SKM-1 treated with dmso at 0.1 percent for 144 hours (cell line): ENCODE results near the gene AFMID.
A peak's percentile ranks its signal among the peaks of the same experiment; 100 is the strongest.

Experiments used
- DNase-seq: peaks from one replicate; lab custom pipeline; 2025; ENCODE audit not compliant: unreplicated experiment; lab: John Stamatoyannopoulos, UW

AFMID gene

DNA sequence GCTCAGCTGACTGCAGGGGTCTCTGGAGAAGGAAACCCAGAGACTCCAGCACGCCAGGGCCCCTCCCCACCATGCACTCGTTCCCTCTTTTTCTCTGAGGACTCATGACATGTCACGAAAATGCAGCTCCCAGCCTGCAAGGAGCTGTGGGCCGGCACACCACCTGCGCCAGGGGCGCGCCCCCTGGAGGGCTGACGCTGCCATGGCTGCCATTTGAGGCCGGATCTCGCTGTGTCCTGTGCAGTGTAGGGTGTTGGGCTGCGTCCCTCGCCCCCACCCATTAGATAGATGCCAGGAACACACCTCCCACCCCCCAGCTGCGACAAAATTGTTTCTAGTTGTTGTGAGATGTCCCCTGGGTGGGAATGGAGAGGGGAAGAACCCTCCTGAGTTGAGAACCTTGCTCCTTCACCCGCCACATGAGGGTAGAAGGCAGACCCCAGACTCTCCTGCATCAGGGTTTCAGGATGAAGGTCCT is 10.6 kb upstream of the AFMID start:
- peak; percentile 29 for DNase-seq

GRCh38 chr17:78179372-78179771 is 7.8 kb upstream of the AFMID start:
- no peak for DNase-seq

DNA sequence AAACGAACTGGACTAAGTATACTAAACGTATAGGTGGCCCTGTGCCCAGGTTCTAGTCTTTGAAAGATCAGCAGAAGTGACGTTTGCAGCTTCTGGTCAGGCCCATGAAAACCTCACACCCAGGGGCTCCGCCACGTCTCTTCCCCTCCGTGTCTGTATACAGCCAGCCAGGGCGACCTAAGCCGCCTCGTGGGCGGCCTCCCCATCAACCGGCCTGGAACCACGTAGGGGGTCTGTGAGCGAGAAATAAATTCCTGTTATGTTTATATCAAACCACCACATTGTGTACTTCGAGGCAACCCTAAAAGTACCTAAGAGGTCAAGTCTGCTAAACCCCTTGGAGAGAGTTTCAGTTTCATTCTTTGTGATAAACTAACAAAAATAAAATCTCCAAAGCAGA is 7.1 kb upstream of the AFMID start:
- no peak for DNase-seq

- DNase-seq, result no peak
Measured at GRCh38 chr17:78180508-78180907, 6.7 kb upstream of the AFMID start.

- DNase-seq, result no peak
Measured at GRCh38 chr17:78182504-78182903, 4.7 kb upstream of the AFMID start.

DNA sequence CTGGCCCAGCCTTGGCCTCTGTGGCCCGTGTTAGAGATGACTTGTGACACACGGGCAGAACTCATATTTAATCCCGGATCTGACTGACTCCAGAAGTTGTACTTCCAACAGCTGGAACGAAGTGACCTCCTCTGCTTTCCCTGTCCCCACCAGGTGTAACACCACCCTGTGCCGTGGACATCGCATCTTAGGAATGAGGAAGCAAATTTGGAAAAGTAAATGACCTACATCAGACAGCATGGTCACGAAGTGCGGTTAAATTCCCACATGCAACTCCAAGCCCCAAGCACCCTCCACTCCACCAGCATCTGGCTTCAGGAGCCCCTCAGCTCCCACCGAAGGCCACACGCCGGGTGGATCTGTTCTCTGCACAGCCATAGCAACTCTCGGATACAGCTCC is 3.2 kb upstream of the AFMID start:
- no peak for DNase-seq

- DNase-seq, result no peak
Measured at GRCh38 chr17:78184351-78184750, 2.8 kb upstream of the AFMID start.

GRCh38 chr17:78184868-78185267 is 2.3 kb upstream of the AFMID start:
- no peak for DNase-seq

DNA sequence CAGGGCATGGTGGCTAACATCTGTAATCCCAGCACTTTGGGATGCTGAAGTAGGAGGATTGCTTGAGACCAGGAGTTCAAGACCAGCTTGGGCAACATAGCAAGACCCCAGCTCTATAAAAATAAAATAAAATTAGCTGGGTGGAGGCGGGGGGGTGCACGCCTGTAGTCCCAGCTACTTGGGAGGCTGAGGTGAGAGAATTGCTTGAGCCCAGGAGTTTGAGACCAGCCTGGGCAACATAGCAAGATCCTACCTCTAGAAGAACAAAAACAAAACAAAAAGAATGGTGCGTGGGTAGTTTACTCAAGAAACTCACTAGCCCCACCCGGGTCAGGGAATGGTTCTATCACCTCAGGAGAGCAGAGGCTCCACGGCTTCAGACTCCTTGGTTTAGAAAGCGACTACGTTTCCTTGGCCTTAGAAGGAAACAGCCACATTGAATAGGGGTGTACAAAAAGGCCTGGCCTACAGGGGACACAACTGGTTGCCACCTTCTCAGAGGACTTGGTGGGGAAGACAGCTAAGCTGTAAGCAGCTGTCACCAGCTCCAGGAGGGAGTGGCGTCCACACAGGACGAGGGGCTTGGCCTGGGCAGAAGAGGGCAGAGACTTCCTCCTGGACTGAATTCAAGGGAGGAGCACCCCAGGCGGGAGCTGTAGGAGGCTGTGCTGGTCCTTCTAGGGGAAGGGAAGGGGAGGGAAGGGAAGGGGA is 1.0 kb upstream of the AFMID start:
- DNase-seq, result peak; percentile 23

DNA sequence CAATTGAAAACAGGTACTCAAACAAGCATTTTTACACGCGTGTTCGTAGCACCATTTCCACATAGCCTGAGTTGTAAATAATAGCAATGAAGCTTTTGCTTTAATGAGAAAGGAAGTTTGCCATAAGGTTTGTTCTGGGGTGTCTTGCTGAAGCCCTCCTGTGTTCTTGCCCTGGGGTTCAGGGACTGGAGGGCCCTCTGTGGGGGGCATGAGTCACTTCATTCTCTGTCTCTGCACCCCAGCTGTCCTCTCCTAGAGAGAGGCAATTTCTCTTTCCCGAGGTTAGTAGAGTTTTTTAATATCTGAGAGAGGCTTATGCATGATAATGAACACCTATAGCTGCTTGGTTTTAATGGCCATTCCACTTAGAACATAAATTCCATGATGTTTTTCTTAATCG is 9.6 kb downstream of the AFMID start:
- DNase-seq, result no peak

GRCh38 chr17:78197147-78197832 is 10.1 kb downstream of the AFMID start:
- DNase-seq, result no peak

GRCh38 chr17:78200451-78200850 is 13.3 kb downstream of the AFMID start:
- DNase-seq, result no peak

DNA sequence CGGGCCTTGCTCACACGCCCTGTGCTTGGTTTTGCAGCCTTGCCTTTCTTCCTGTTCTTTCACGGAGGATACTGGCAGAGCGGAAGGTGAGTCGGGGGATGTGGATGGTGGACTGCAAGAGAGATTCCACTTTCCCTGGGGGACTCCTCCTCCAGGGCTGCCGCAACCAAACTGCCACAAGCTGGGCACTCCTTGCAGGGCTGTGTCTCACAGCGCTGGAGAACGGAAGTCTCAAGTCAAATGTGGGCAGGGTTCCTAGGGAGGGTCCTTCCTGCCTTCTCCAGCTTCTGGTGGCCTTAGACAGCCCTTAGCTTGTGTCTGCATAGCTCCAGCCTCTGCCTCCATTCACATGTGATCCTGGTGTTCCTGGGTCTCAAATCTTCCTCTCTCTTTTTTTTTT is 15.5 kb downstream of the AFMID start:
- DNase-seq, result no peak

- no peak for DNase-seq
Measured at GRCh38 chr17:78204387-78205123, 17.4 kb downstream of the AFMID start.

GRCh38 chr17:78205124-78205775 is 18.1 kb downstream of the AFMID start:
- DNase-seq, result no peak

GRCh38 chr17:78206298-78206697 is 19.1 kb downstream of the AFMID start:
- DNase-seq, result no peak

- DNase-seq, result no peak
Measured at GRCh38 chr17:78208486-78208885, 21.3 kb downstream of the AFMID start.

DNA sequence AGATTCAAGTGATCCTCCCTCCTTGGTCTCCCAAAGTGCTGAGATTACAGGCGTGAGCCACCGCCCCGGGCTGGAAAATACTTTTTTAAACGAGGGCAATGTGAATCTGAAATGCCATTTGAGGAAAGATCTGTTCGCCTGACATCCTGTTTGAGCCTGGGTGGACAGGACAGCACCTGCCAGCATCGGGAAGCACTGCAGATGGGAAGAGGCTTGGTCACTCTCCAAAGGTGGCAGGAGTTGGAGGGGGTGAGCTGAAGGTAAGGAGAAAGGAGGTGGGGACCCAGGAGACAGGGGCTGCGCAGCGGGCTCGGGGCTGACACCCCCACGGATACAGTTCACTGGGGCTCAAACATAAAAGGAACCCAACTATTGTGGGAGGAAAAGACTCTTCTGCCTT is 22.9 kb downstream of the AFMID start:
- DNase-seq, result no peak

DNA sequence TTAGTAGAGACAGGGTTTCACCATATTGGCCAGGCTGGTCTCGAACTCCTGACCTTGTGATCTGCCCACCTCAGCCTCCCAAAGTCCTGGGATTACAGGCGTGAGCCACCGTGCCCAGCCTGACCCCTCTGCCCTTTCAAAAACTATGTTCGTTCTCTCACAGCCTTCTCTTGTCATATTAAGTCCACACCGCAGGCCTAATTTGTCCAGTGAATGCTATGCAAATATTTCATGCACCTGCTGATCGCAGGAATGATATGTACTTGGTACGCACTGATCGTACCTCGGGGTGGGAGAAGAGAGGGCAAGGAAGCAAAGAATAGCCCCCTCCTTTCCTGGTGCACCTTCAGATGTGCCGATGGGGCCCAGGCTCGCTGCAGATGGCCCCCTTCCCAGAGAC is 23.9 kb downstream of the AFMID start:
- DNase-seq, result no peak

DNA sequence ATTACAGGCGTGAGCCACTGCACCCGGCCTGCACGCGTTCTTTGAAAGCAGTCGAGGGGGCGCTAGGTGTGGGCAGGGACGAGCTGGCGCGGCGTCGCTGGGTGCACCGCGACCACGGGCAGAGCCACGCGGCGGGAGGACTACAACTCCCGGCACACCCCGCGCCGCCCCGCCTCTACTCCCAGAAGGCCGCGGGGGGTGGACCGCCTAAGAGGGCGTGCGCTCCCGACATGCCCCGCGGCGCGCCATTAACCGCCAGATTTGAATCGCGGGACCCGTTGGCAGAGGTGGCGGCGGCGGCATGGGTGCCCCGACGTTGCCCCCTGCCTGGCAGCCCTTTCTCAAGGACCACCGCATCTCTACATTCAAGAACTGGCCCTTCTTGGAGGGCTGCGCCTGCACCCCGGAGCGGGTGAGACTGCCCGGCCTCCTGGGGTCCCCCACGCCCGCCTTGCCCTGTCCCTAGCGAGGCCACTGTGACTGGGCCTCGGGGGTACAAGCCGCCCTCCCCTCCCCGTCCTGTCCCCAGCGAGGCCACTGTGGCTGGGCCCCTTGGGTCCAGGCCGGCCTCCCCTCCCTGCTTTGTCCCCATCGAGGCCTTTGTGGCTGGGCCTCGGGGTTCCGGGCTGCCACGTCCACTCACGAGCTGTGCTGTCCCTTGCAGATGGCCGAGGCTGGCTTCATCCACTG is 27.0 kb downstream of the AFMID start, which contains the start of gene BIRC5:
Gene BIRC5, plus strand, starts transcription at position 238 of the 690 bp plus-strand sequence. Its CDS starts 64 bp downstream, at position 302.
- DNase-seq, result peak; percentile 83

DNA sequence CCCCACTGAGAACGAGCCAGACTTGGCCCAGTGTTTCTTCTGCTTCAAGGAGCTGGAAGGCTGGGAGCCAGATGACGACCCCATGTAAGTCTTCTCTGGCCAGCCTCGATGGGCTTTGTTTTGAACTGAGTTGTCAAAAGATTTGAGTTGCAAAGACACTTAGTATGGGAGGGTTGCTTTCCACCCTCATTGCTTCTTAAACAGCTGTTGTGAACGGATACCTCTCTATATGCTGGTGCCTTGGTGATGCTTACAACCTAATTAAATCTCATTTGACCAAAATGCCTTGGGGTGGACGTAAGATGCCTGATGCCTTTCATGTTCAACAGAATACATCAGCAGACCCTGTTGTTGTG is 27.5 kb downstream of the AFMID start:
- no peak for DNase-seq
